GM12875 (cell line): ENCODE data around the gene PLEKHH1.

Experiments used
- H3K4me3 ChIP-seq: one replicate; pipeline ENCODE4 v1.5.1; 2011; ENCODE audit warnings: low read depth, low read length, control low read depth
- CTCF ChIP-seq: IDR thresholded peaks from 2 replicates; pipeline ENCODE4 v1.5.1; 2011; ENCODE audit warnings: low read depth, mild to moderate bottlenecking, control low read depth, inconsistent platforms, low read length, moderate library complexity, borderline replicate concordance; ENCODE audit not compliant: insufficient read depth

The PLEKHH1 gene

GRCh38 chr14:67562025-67562775, 29.1 kb downstream of the PLEKHH1 start:
- H3K4me3 ChIP-seq = no peak overlapping the region

GRCh38 chr14:67562776-67563150, 29.7 kb downstream of the PLEKHH1 start:
- no peak for TF ChIP-seq CTCF
- H3K4me3 ChIP-seq = no peak overlapping the region

More at GRCh38 chr14:67562025-67562775, 29.1 kb downstream of the PLEKHH1 start:
- no peak for TF ChIP-seq CTCF

- no peak for TF ChIP-seq CTCF
Observed at GRCh38 chr14:67564236-67564635, 31.1 kb downstream of the PLEKHH1 start.

GRCh38 chr14:67566908-67567307, 33.8 kb downstream of the PLEKHH1 start:
- no peak for TF ChIP-seq CTCF
- no peak overlapping the region for H3K4me3 ChIP-seq

More at GRCh38 chr14:67564236-67564635, 31.1 kb downstream of the PLEKHH1 start:
- no peak overlapping the region for H3K4me3 ChIP-seq

GRCh38 chr14:67567654-67568053, 34.6 kb downstream of the PLEKHH1 start:
- no peak for TF ChIP-seq CTCF
- no peak overlapping the region for H3K4me3 ChIP-seq

- no peak for TF ChIP-seq CTCF
Observed at GRCh38 chr14:67569011-67569650, 36.0 kb downstream of the PLEKHH1 start.

More at GRCh38 chr14:67569011-67569650, 36.0 kb downstream of the PLEKHH1 start:
- H3K4me3 ChIP-seq = no peak overlapping the region
